ENCODE data around the gene RNF148.

The RNF148 gene

GRCh38 chr7:122674502-122674901, 28.2 kb downstream of the RNF148 start:
- H3K36me3 Mint-ChIP-seq (ENCODE audit: low read depth): no peaks in the 10 kb centered on the region

GRCh38 chr7:122673951-122674350, 28.8 kb downstream of the RNF148 start:
- Mint-ChIP-seq H3K4me3 (no peak overlapping the region), H3K36me3 (ENCODE audit: low read depth) (no peaks in the 10 kb centered on the region), H3K27me3 (ENCODE audit: low read depth) (no peaks in the 10 kb centered on the region)

More at GRCh38 chr7:122674502-122674901, 28.2 kb downstream of the RNF148 start:
- peak overlapping the region; percentile 23 to 53 (median 43) for H3K27ac Mint-ChIP-seq
- peaks cover 3% of the 10 kb centered on the region for H3K9me3 Mint-ChIP-seq
- peaks cover 17% of the 10 kb centered on the region for H3K4me1 Mint-ChIP-seq
- TF ChIP-seq CTCF (IDR thresholded peaks at IDR 0.05; ENCODE audit: unreplicated experiment in 3 of 3): no peak
- no peaks in the 10 kb centered on the region for H3K27me3 Mint-ChIP-seq (ENCODE audit: low read depth)
- no peak overlapping the region for H3K4me3 Mint-ChIP-seq

GRCh38 chr7:122672536-122672935, 30.2 kb downstream of the RNF148 start:
- Mint-ChIP-seq H3K27ac (no peak overlapping the region), H3K36me3 (ENCODE audit: low read depth) (no peaks in the 10 kb centered on the region), H3K9me3 (no peaks in the 10 kb centered on the region), H3K4me3 (no peak overlapping the region), H3K4me1 (peaks cover 17% of the 10 kb centered on the region), H3K27me3 (ENCODE audit: low read depth) (no peaks in the 10 kb centered on the region)
- no peak for TF ChIP-seq CTCF (IDR thresholded peaks at IDR 0.05; ENCODE audit: unreplicated experiment in 3 of 3)

More at GRCh38 chr7:122673951-122674350, 28.8 kb downstream of the RNF148 start:
- Mint-ChIP-seq H3K27ac (peak overlapping the region in 1 of 3 experiments; percentile 43), H3K9me3 (no peaks in the 10 kb centered on the region), H3K4me1 (peaks cover 17% of the 10 kb centered on the region)
- TF ChIP-seq CTCF (IDR thresholded peaks at IDR 0.05; ENCODE audit: unreplicated experiment in 3 of 3): no peak

- Mint-ChIP-seq H3K9me3 (no peaks in the 10 kb centered on the region), H3K27ac (no peak overlapping the region), H3K27me3 (ENCODE audit: low read depth) (no peaks in the 10 kb centered on the region), H3K4me1 (peaks cover 5% of the 10 kb centered on the region), H3K36me3 (ENCODE audit: low read depth) (no peaks in the 10 kb centered on the region), H3K4me3 (no peak overlapping the region)
- no peak for TF ChIP-seq CTCF (IDR thresholded peaks at IDR 0.05; ENCODE audit: unreplicated experiment in 3 of 3)
Measured at GRCh38 chr7:122663733-122664132, 39.0 kb downstream of the RNF148 start.

- Mint-ChIP-seq H3K9me3 (peaks cover 5% of the 10 kb centered on the region), H3K36me3 (ENCODE audit: low read depth) (no peaks in the 10 kb centered on the region), H3K4me3 (no peak overlapping the region), H3K27ac (no peak overlapping the region), H3K4me1 (peaks cover 5% of the 10 kb centered on the region), H3K27me3 (ENCODE audit: low read depth) (no peaks in the 10 kb centered on the region)
- TF ChIP-seq CTCF (IDR thresholded peaks at IDR 0.05; ENCODE audit: unreplicated experiment in 3 of 3): no peak
Measured at GRCh38 chr7:122658856-122659255, 43.9 kb downstream of the RNF148 start.

- Mint-ChIP-seq H3K27me3 (ENCODE audit: low read depth) (no peaks in the 10 kb centered on the region), H3K4me1 (peaks cover 12% of the 10 kb centered on the region), H3K27ac (no peak overlapping the region), H3K9me3 (peaks cover 5% of the 10 kb centered on the region), H3K4me3 (no peak overlapping the region), H3K36me3 (ENCODE audit: low read depth) (no peaks in the 10 kb centered on the region)
- no peak for TF ChIP-seq CTCF (IDR thresholded peaks at IDR 0.05; ENCODE audit: unreplicated experiment in 3 of 3)
Measured at GRCh38 chr7:122653685-122654084, 49.0 kb downstream of the RNF148 start.
